ENCODE results near the gene ATRN.
"Not testable (repeated sequence)": the region's sequence is repeated elsewhere in the genome, so short reads cannot be mapped to it uniquely, and the experiment has no call there.

Gene ATRN

GRCh38 chr20:3613821-3614440 lies 143.1 kb downstream of the ATRN start:
- DNase-seq (ENCODE audit: insufficient read length, low spot score) (no peak), FAIRE-seq (no peak)
- no peak for TF ChIP-seq CTCF (IDR thresholded peaks at IDR 0.05; ENCODE audit: insufficient read depth, missing control alignments)

GRCh38 chr20:3614466-3614865 lies 143.6 kb downstream of the ATRN start:
- FAIRE-seq (no peak), DNase-seq (ENCODE audit: insufficient read length, low spot score) (no peak)
- no peak for TF ChIP-seq CTCF (IDR thresholded peaks at IDR 0.05; ENCODE audit: insufficient read depth, missing control alignments)

- FAIRE-seq; DNase-seq (ENCODE audit: insufficient read length, low spot score): not testable (repeated sequence)
Observed at GRCh38 chr20:3615171-3615840, 144.5 kb downstream of the ATRN start.

GRCh38 chr20:3616250-3616649 lies 145.4 kb downstream of the ATRN start:
- FAIRE-seq, result no peak
- DNase-seq (ENCODE audit: insufficient read length, low spot score), result no peak
- no peak for TF ChIP-seq CTCF (IDR thresholded peaks at IDR 0.05; ENCODE audit: insufficient read depth, missing control alignments)

- FAIRE-seq (no peak), DNase-seq (ENCODE audit: insufficient read length, low spot score) (no peak)
- no peak for TF ChIP-seq CTCF (IDR thresholded peaks at IDR 0.05; ENCODE audit: insufficient read depth, missing control alignments)
Observed at GRCh38 chr20:3621111-3621510, 150.3 kb downstream of the ATRN start.

- FAIRE-seq, result no peak
- no peak for TF ChIP-seq CTCF (IDR thresholded peaks at IDR 0.05; ENCODE audit: insufficient read depth, missing control alignments)
- no peak for DNase-seq (ENCODE audit: insufficient read length, low spot score)
Observed at GRCh38 chr20:3622406-3622805, 151.6 kb downstream of the ATRN start.

GRCh38 chr20:3627476-3627875 lies 156.7 kb downstream of the ATRN start:
- no peak for TF ChIP-seq CTCF (IDR thresholded peaks at IDR 0.05; ENCODE audit: insufficient read depth, missing control alignments)
- FAIRE-seq, result no peak

More at GRCh38 chr20:3627476-3627875, 156.7 kb downstream of the ATRN start:
- no peak for DNase-seq (ENCODE audit: insufficient read length, low spot score)

All from D721Med (cell line).